SK-N-SH (cell line): Measurements from ENCODE around the gene TYW1B.

Experiments used
- CTCF ChIP-seq: fragments of 200-600 bp; sonication (generic); IDR thresholded peaks from 2 replicates; pipeline ENCODE4 v1.6.1; 2017; ENCODE audit warnings: antibody characterized with exemption, mild to moderate bottlenecking, moderate library complexity
- ELF1 ChIP-seq: IDR thresholded peaks from 2 replicates; pipeline ENCODE4 v1.4.0; 2012
- EP300 ChIP-seq, 2 experiments: IDR thresholded peaks; 2 replicates each; pipeline versions ENCODE4 v1.4.0 to v1.6.1; 2012; ENCODE audit warnings: borderline replicate concordance in 1 of 2, low read depth in 1 of 2, low read length in 1 of 2
- EZH2phosphoT487 ChIP-seq: fragments of 200-600 bp; sonication (generic); IDR thresholded peaks from 2 replicates; pipeline ENCODE4 v1.6.1; 2017; ENCODE audit warnings: low read depth, mixed run types, mild to moderate bottlenecking, antibody characterized with exemption, moderate library complexity, borderline replicate concordance
- FOXJ3 ChIP-seq: sonication (generic); formaldehyde crosslinking; IDR thresholded peaks from 2 replicates; pipeline ENCODE4 v1.5.1; 2020; ENCODE audit warnings: mild to moderate bottlenecking, missing genetic modification reagents
- MAX ChIP-seq: IDR thresholded peaks from 2 replicates; pipeline ENCODE4 v1.4.0; 2012; ENCODE audit warnings: low read depth
- POLR2AphosphoS5 ChIP-seq: IDR thresholded peaks from 2 replicates; pipeline ENCODE4 v1.6.1; 2012; ENCODE audit warnings: low read depth, low read length
- RAD21 ChIP-seq: IDR thresholded peaks from 2 replicates; pipeline ENCODE4 v1.6.1; 2012; ENCODE audit warnings: mild to moderate bottlenecking, low read length
- SMC3 ChIP-seq: IDR thresholded peaks from 2 replicates; pipeline ENCODE4 v1.6.1; 2012; ENCODE audit warnings: low read depth, low read length, improper control_type of control experiment
- TAF1 ChIP-seq: IDR thresholded peaks from 2 replicates; pipeline ENCODE4 v1.6.1; 2012; ENCODE audit warnings: low read depth, mild to moderate bottlenecking, low read length, moderate library complexity, borderline replicate concordance
- TCF12 ChIP-seq: IDR thresholded peaks from 2 replicates; pipeline ENCODE4 v1.4.0; 2012
- TEAD4 ChIP-seq: IDR thresholded peaks from 2 replicates; pipeline ENCODE4 v1.4.0; 2012; ENCODE audit warnings: mild to moderate bottlenecking, borderline replicate concordance; ENCODE audit not compliant: insufficient read depth
- USF2 ChIP-seq: fragments of 150-350 bp; IDR thresholded peaks from 2 replicates; pipeline ENCODE4 v1.6.1; 2017; ENCODE audit warnings: antibody characterized with exemption, low read length, low read depth, borderline replicate concordance
- YY1 ChIP-seq: IDR thresholded peaks from 2 replicates; pipeline ENCODE4 v1.4.0; 2012; ENCODE audit warnings: low read depth, mild to moderate bottlenecking

GRCh38 chr7:72793791-72794190 lies 34.2 kb downstream of the TYW1B start:
- TF ChIP-seq TCF12 (no peak), USF2 (no peak), CTCF (no peak), SMC3 (no peak), MAX (no peak), EP300 (IDR thresholded peaks at IDR 0.05; ENCODE audit: borderline replicate concordance in 1 of 2, low read depth in 1 of 2, low read length in 1 of 2) (no peak), POLR2AphosphoS5 (no peak), FOXJ3 (CRISPR knock-in tag) (no peak), EZH2phosphoT487 (no peak), RAD21 (no peak), TAF1 (no peak), ELF1 (no peak), TEAD4 (no peak), YY1 (no peak)
